GM23338 (cell line): ENCODE results near the gene OR52N2. TPM values are rescaled to one million over a fixed set of nuclear protein-coding genes. Genes with fewer than 3 reads are reported as not detected.

Experiments
- ATAC-seq: fragments of 200-7000 bp; cut with Tn5 transposase; 3 replicates; pipeline ENCODE4 v1.9.1; 2020
- DNase-seq: peaks from one replicate; pipeline ENCODE4 v3.0.0-alpha.2; 2015; ENCODE audit warnings: low spot score
- H2AFZ ChIP-seq: fragments of 200-600 bp; sonication (generic); 2 replicates; pipeline ENCODE4 v1.8.0; 2016; ENCODE audit warnings: antibody characterized with exemption, mild to moderate bottlenecking, moderate library complexity
- H3F3A ChIP-seq: fragments of 200-600 bp; sonication (generic); replicated peaks from 2 replicates; pipeline ENCODE4 v1.8.0; 2017; ENCODE audit warnings: antibody characterized with exemption, mixed run types, low read depth
- H3K27ac ChIP-seq: fragments of 200-600 bp; sonication (generic); 2 replicates; pipeline ENCODE4 v1.6.1; 2016; ENCODE audit warnings: low read depth
- H3K27me3 ChIP-seq: fragments of 200-600 bp; sonication (generic); 2 replicates; pipeline ENCODE4 v1.8.0; 2016; ENCODE audit warnings: mild to moderate bottlenecking, mixed run types, moderate library complexity; ENCODE audit not compliant: insufficient read depth
- H3K36me3 ChIP-seq: fragments of 200-600 bp; sonication (generic); 2 replicates; pipeline ENCODE4 v1.8.0; 2016; ENCODE audit warnings: mild to moderate bottlenecking; ENCODE audit not compliant: insufficient read depth
- H3K4me1 ChIP-seq: fragments of 200-600 bp; sonication (generic); 2 replicates; pipeline ENCODE4 v1.8.0; 2016; ENCODE audit warnings: mild to moderate bottlenecking, moderate library complexity; ENCODE audit not compliant: insufficient read depth
- H3K4me2 ChIP-seq: fragments of 200-600 bp; sonication (generic); 2 replicates; pipeline ENCODE4 v1.7.1; 2017; ENCODE audit warnings: mixed run types
- H3K4me3 ChIP-seq: fragments of 200-600 bp; sonication (generic); 2 replicates; pipeline ENCODE4 v1.6.1; 2016; ENCODE audit warnings: mixed run types
- H3K79me2 ChIP-seq: fragments of 200-600 bp; sonication (generic); replicated peaks from 2 replicates; pipeline ENCODE4 v1.8.0; 2017; ENCODE audit warnings: mild to moderate bottlenecking; ENCODE audit not compliant: insufficient read depth
- H3K9me2 ChIP-seq: fragments of 200-600 bp; sonication (generic); 2 replicates; pipeline ENCODE4 v1.8.0; 2017; ENCODE audit not compliant: insufficient read depth
- H4K20me1 ChIP-seq: fragments of 200-600 bp; sonication (generic); replicated peaks from 2 replicates; pipeline ENCODE4 v1.8.0; 2017; ENCODE audit warnings: mild to moderate bottlenecking; ENCODE audit not compliant: insufficient read depth
- H3K27ac Mint-ChIP-seq: 2 replicates; pipeline ENCODE4 v1.8.0; 2020; ENCODE audit warnings: inconsistent platforms, mild to moderate bottlenecking, moderate library complexity, mixed read lengths
- H3K27me3 Mint-ChIP-seq: 3 replicates; pipeline ENCODE4 v1.8.0; 2022; ENCODE audit warnings: low read depth, mild to moderate bottlenecking, moderate library complexity, mixed read lengths, inconsistent platforms; ENCODE audit not compliant: insufficient read depth, poor library complexity
- H3K36me3 Mint-ChIP-seq: 3 replicates; pipeline ENCODE4 v1.8.0; 2021; ENCODE audit warnings: low read depth, mild to moderate bottlenecking, inconsistent platforms, moderate library complexity, mixed read lengths
- H3K4me1 Mint-ChIP-seq: 3 replicates; pipeline ENCODE4 v1.8.0; 2020; ENCODE audit warnings: mild to moderate bottlenecking, inconsistent platforms, mixed read lengths
- H3K4me3 Mint-ChIP-seq: 3 replicates; pipeline ENCODE4 v1.8.0; 2021; ENCODE audit warnings: moderate library complexity, mild to moderate bottlenecking, inconsistent platforms, mixed read lengths
- H3K9me3 Mint-ChIP-seq: 3 replicates; pipeline ENCODE4 v1.8.0; 2020; ENCODE audit warnings: moderate library complexity, mild to moderate bottlenecking, inconsistent platforms, mixed read lengths
- CREB1 ChIP-seq: fragments of 250-450 bp; sonication (Bioruptor Pico); IDR thresholded peaks from 2 replicates; pipeline ENCODE4 v1.5.0; 2020; ENCODE audit warnings: low read depth, mild to moderate bottlenecking, moderate library complexity
- JUNB ChIP-seq: IDR thresholded peaks from one replicate; pipeline ENCODE4 v1.6.1; 2016; ENCODE audit warnings: antibody characterized with exemption; ENCODE audit not compliant: unreplicated experiment
- POLR2AphosphoS5 ChIP-seq: IDR thresholded peaks from 2 replicates; pipeline ENCODE4 v1.6.1; 2016; ENCODE audit warnings: antibody characterized with exemption, low read depth
- STAT1 ChIP-seq: IDR thresholded peaks from one replicate; pipeline ENCODE4 v1.6.1; 2016; ENCODE audit warnings: antibody characterized with exemption; ENCODE audit not compliant: unreplicated experiment
- ZNF331 ChIP-seq: fragments of 250-450 bp; sonication (Bioruptor Pico); IDR thresholded peaks from 2 replicates; pipeline ENCODE4 v1.5.0; 2020; ENCODE audit warnings: low read depth, mild to moderate bottlenecking, moderate library complexity
- polyA plus RNA-seq: library from polyadenylated mRNA; unstranded; fragments of >200 nt; fragmentation: Nextera tagmentation; extraction: Ambion mirVana; gene quantifications from 2 replicates; pipeline ENCODE4 v1.2.1, GENCODE V29; 2016
- total RNA-seq: library from RNA; depleted of rRNA; stranded (reverse); fragments of >200 nt; shearing (Covaris generic); gene quantifications from 2 replicates; pipeline ENCODE4 v1.2.3, GENCODE V29; 2014
- TF ChIP-seq, protein P1 (sequence below): IDR thresholded peaks from one replicate; pipeline ENCODE4 v1.6.1; 2018; ENCODE audit warnings: antibody characterized with exemption; ENCODE audit not compliant: unreplicated experiment
- TF ChIP-seq, protein P2 (sequence below): IDR thresholded peaks from 2 replicates; pipeline ENCODE4 v1.6.1; 2016; ENCODE audit warnings: antibody characterized with exemption
- TF ChIP-seq, protein P3 (sequence below): fragments of 250-450 bp; sonication (Bioruptor Pico); IDR thresholded peaks from 2 replicates; pipeline ENCODE4 v1.5.0; 2020; ENCODE audit warnings: mild to moderate bottlenecking, moderate library complexity

The OR52N2 gene
- total and polyA plus RNA-seq, 2 experiments from 2014 or later, result 0.19 TPM; not detected in 1

DNA sequence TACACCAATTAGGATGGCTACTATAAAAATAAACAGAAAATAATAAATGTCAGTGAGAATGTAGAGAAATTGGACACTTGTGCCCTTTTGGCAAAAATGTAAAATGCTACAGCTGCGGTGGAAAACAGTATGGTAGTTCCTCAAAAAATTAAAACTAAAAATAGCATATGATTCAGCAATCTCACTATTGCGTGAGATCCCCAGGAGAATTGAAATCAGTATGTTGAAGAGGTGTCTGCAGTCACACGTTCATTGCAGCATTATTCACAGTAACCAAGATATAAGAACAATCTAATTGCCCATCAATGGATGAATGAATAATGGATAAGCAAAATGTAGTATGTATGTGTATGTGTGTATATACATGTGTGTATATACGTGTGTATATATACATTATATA is 6.8 kb downstream of the OR52N2 start (continued):
- TF ChIP-seq, protein P1, sequence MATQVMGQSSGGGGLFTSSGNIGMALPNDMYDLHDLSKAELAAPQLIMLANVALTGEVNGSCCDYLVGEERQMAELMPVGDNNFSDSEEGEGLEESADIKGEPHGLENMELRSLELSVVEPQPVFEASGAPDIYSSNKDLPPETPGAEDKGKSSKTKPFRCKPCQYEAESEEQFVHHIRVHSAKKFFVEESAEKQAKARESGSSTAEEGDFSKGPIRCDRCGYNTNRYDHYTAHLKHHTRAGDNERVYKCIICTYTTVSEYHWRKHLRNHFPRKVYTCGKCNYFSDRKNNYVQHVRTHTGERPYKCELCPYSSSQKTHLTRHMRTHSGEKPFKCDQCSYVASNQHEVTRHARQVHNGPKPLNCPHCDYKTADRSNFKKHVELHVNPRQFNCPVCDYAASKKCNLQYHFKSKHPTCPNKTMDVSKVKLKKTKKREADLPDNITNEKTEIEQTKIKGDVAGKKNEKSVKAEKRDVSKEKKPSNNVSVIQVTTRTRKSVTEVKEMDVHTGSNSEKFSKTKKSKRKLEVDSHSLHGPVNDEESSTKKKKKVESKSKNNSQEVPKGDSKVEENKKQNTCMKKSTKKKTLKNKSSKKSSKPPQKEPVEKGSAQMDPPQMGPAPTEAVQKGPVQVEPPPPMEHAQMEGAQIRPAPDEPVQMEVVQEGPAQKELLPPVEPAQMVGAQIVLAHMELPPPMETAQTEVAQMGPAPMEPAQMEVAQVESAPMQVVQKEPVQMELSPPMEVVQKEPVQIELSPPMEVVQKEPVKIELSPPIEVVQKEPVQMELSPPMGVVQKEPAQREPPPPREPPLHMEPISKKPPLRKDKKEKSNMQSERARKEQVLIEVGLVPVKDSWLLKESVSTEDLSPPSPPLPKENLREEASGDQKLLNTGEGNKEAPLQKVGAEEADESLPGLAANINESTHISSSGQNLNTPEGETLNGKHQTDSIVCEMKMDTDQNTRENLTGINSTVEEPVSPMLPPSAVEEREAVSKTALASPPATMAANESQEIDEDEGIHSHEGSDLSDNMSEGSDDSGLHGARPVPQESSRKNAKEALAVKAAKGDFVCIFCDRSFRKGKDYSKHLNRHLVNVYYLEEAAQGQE, result no peak
- TF ChIP-seq STAT1, result no peak
- no peak for TF ChIP-seq JUNB
- TF ChIP-seq, protein P2, sequence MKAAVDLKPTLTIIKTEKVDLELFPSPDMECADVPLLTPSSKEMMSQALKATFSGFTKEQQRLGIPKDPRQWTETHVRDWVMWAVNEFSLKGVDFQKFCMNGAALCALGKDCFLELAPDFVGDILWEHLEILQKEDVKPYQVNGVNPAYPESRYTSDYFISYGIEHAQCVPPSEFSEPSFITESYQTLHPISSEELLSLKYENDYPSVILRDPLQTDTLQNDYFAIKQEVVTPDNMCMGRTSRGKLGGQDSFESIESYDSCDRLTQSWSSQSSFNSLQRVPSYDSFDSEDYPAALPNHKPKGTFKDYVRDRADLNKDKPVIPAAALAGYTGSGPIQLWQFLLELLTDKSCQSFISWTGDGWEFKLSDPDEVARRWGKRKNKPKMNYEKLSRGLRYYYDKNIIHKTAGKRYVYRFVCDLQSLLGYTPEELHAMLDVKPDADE, result no peak

DNA sequence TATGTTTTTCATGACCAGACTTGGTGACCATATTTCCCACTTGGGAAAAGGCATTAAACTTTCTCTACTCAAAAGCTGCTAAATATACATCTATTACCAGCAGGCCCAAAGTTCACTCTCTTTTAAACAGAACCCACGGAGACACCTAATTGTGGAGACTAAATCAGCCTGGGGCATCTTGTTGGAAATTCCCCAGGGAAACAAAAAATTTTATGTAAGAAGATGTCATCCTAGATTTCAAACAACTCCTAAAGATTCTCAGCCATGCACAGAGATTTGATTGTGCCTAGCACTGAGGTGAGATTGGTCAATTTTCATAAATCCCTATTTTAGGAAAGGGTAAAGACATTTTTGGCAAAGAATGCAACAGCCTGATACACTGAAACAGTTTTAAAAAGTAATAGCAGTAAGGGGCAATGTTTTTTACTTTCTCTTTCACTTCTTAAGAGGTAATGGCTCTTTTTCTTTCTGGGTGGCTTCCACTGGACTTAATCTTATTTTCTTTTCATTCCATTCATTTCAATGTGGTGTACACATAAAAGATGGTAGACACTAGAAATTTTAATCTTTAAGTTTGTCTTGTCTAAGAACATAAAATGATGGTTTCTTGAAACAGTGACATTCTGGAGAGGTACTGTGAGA is 9.6 kb downstream of the OR52N2 start:
- DNase-seq (no peak), ATAC-seq (no peak)
- no peaks in the 10 kb centered on the region for H3K36me3 ChIP-seq
- H3K4me1 ChIP-seq, result peaks cover 8% of the 10 kb centered on the region; the same call in 1 of the 2 replicates
- H3K27ac Mint-ChIP-seq, result no peak overlapping the region
- no peak overlapping the region for H3K4me3 Mint-ChIP-seq
- no peak overlapping the region for H3K4me2 ChIP-seq
- no peaks in the 10 kb centered on the region for H3K36me3 Mint-ChIP-seq
- no peaks in the 10 kb centered on the region for H3K9me3 Mint-ChIP-seq
- TF ChIP-seq ZNF331 (CRISPR knock-in tag) (no peak), JUNB (no peak), POLR2AphosphoS5 (no peak), STAT1 (no peak), CREB1 (no peak)
- TF ChIP-seq, protein P3, sequence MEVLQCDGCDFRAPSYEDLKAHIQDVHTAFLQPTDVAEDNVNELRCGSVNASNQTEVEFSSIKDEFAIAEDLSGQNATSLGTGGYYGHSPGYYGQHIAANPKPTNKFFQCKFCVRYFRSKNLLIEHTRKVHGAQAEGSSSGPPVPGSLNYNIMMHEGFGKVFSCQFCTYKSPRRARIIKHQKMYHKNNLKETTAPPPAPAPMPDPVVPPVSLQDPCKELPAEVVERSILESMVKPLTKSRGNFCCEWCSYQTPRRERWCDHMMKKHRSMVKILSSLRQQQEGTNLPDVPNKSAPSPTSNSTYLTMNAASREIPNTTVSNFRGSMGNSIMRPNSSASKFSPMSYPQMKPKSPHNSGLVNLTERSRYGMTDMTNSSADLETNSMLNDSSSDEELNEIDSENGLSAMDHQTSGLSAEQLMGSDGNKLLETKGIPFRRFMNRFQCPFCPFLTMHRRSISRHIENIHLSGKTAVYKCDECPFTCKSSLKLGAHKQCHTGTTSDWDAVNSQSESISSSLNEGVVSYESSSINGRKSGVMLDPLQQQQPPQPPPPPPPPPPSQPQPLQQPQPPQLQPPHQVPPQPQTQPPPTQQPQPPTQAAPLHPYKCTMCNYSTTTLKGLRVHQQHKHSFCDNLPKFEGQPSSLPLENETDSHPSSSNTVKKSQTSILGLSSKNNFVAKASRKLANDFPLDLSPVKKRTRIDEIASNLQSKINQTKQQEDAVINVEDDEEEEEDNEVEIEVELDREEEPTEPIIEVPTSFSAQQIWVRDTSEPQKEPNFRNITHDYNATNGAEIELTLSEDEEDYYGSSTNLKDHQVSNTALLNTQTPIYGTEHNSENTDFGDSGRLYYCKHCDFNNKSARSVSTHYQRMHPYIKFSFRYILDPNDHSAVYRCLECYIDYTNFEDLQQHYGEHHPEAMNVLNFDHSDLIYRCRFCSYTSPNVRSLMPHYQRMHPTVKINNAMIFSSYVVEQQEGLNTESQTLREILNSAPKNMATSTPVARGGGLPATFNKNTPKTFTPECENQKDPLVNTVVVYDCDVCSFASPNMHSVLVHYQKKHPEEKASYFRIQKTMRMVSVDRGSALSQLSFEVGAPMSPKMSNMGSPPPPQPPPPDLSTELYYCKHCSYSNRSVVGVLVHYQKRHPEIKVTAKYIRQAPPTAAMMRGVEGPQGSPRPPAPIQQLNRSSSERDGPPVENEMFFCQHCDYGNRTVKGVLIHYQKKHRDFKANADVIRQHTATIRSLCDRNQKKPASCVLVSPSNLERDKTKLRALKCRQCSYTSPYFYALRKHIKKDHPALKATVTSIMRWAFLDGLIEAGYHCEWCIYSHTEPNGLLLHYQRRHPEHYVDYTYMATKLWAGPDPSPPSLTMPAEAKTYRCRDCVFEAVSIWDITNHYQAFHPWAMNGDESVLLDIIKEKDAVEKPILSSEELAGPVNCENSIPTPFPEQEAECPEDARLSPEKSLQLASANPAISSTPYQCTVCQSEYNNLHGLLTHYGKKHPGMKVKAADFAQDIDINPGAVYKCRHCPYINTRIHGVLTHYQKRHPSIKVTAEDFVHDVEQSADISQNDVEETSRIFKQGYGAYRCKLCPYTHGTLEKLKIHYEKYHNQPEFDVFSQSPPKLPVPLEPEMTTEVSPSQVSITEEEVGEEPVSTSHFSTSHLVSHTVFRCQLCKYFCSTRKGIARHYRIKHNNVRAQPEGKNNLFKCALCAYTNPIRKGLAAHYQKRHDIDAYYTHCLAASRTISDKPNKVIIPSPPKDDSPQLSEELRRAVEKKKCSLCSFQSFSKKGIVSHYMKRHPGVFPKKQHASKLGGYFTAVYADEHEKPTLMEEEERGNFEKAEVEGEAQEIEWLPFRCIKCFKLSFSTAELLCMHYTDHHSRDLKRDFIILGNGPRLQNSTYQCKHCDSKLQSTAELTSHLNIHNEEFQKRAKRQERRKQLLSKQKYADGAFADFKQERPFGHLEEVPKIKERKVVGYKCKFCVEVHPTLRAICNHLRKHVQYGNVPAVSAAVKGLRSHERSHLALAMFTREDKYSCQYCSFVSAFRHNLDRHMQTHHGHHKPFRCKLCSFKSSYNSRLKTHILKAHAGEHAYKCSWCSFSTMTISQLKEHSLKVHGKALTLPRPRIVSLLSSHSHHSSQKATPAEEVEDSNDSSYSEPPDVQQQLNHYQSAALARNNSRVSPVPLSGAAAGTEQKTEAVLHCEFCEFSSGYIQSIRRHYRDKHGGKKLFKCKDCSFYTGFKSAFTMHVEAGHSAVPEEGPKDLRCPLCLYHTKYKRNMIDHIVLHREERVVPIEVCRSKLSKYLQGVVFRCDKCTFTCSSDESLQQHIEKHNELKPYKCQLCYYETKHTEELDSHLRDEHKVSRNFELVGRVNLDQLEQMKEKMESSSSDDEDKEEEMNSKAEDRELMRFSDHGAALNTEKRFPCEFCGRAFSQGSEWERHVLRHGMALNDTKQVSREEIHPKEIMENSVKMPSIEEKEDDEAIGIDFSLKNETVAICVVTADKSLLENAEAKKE (CRISPR knock-in tag), result no peak
- TF ChIP-seq, protein P1, result no peak
- H3K4me1 Mint-ChIP-seq, result peaks cover 7% of the 10 kb centered on the region; the same call in 2 of the 3 replicates
- H3K79me2 ChIP-seq, result no peaks in the 10 kb centered on the region
- no peak overlapping the region for H3K4me3 ChIP-seq
- H3K27me3 ChIP-seq, result no peaks in the 10 kb centered on the region
- no peak overlapping the region for H3K27ac ChIP-seq
- no peaks in the 10 kb centered on the region; the same call in 1 of the 2 replicates for H3K9me2 ChIP-seq
- H4K20me1 ChIP-seq, result no peaks in the 10 kb centered on the region
- H2AFZ ChIP-seq, result no peak overlapping the region
- H3F3A ChIP-seq, result no peaks in the 10 kb centered on the region
- H3K27me3 Mint-ChIP-seq, result no peaks in the 10 kb centered on the region
